ENCODE results near the gene PUS7.

- TF ChIP-seq CTCF (IDR thresholded peaks at IDR 0.05) (no peak), MAX (IDR thresholded peaks at IDR 0.05; ENCODE audit: low read depth) (no peak), JUND (IDR thresholded peaks at IDR 0.05) (no peak), CHD2 (IDR thresholded peaks at IDR 0.05; ENCODE audit: low read length, partially characterized antibody) (no peak), EZH2phosphoT487 (IDR thresholded peaks at IDR 0.05; ENCODE audit: borderline replicate concordance, low read depth) (no peak), NFIC (IDR thresholded peaks at IDR 0.05; ENCODE audit: borderline replicate concordance) (no peak), RFX5 (IDR thresholded peaks at IDR 0.05; ENCODE audit: low read length) (no peak), EP300 (IDR thresholded peaks at IDR 0.05; ENCODE audit: borderline replicate concordance in 1 of 2, low read depth in 1 of 2, low read length in 1 of 2) (no peak), SMC3 (IDR thresholded peaks at IDR 0.05; ENCODE audit: low read depth, low read length) (no peak), IRF3 (IDR thresholded peaks at IDR 0.05; ENCODE audit: low read depth, low read length) (no peak), ZBTB33 (IDR thresholded peaks at IDR 0.05; ENCODE audit: borderline replicate concordance, low read depth) (no peak)
These were observed 70.0 kb downstream of the PUS7 start for GRCh38 chr7:105452085-105452484.
